HPDE6-E6E7 (cell line): ENCODE data around the gene POMT1.
"Not testable (repeated sequence)": the region's sequence is repeated elsewhere in the genome, so short reads cannot be mapped to it uniquely, and the experiment has no call there.

Experiments
- DNase-seq: peaks from one replicate; pipeline ENCODE4 v3.0.0; 2011; ENCODE audit warnings: missing footprints; ENCODE audit errors: extremely low spot score

Gene POMT1

GRCh38 chr9:131502781-131503625 is at the start of gene POMT1:
POMT1 (plus strand) TSS chr9:131502918; CDS start chr9:131504219, 1,301 bp downstream.
- peak; percentile 94 for DNase-seq

DNA sequence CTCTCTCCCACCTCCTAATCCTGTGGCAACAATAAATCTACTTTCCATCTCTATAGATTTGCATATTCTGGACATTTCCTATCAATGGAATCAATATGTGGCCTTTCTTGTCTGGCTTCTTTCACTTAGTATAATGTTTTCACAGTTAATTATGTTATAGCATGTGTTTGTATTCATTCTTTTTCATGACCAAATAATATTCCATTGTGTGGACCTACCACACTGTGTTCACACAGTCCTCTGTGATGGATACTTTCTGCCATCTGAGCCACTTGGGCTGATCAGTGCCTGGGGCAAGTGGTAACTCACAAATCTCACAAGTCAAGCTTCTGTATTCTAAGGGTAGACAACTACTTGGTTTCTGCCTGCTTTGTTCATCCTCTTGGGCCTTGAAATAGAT is 48.7 kb upstream of the POMT1 start:
- no peak for DNase-seq

DNA sequence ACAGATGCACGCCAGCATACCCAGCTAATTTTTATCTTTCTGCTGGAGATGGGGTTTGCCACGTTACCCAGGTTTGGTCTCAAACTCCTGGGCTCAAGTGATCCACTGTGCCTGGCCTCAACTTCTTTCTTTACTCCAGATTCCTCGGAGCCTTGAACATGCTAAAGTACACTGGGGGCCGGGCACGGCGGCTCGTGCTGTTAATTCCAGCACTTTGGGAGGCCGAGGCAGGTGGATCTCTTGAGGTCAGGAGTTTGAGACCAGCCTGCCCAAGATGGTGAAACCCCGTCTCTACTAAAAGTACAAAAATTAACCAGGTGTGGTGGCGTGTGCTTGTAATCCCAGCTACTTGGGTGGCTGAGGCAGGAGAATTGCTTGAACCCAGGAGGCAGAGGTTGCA is 47.1 kb upstream of the POMT1 start:
- not testable (repeated sequence) for DNase-seq

- DNase-seq = no peak
Measured at GRCh38 chr9:131457746-131458145, 45.0 kb upstream of the POMT1 start.

DNA sequence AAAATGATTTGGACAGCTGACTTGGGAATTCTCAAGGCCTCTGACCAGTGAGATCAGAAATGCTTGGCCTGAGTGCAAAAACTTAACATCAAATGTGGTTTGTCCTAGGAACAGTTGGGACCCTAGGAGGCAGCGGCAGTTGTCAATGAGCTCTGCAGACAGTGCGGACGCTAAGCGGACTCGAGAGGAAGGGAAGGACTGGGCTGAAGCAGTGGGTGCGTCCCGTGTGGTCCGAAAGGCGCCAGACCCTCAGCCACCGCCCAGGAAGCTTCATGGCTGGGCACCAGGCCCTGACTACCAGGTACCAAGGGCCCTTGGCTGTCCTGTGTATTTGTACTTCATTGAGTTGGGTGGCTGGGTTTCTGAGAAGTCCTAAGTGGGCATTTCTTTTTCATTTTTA is 43.7 kb upstream of the POMT1 start:
- DNase-seq = no peak

GRCh38 chr9:131461166-131461565 is 41.6 kb upstream of the POMT1 start:
- no peak for DNase-seq

- no peak for DNase-seq
Measured at GRCh38 chr9:131464354-131465000, 38.2 kb upstream of the POMT1 start.

- no peak for DNase-seq
Measured at GRCh38 chr9:131465401-131465800, 37.3 kb upstream of the POMT1 start.

DNA sequence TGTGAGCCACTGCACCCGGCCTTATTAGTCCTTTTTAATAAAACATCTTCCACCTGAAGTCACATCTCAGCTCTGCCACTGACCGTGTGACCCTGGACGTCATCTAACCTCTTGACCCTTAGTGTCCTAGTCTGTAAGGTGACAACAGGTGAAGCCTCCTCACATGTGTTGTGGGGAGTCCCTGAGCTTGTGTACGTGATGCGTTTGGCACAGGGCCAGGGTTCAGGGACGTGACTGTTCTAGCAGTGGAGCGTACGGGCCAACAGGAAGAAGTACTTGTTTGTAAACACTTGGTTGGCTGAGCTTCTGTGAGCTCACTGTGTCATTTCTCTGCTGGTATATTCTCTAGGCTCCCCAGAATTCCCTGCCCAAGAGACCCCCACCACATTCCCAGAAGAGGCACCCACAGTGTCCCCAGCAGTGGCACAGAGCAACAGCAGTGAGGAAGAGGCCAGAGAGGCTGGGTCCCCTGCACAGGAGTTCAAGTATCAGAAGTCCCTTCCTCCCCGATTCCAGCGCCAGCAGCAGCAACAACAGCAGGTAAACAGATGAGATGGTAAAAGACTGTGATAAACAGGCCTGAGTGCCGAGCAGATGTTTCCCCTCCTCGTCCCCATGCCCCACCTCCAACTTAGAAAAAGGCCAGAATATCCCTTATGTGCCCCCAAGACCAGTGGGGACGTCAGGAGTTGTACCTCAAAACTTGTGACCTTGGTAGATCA is 35.3 kb upstream of the POMT1 start:
- DNase-seq = no peak

DNA sequence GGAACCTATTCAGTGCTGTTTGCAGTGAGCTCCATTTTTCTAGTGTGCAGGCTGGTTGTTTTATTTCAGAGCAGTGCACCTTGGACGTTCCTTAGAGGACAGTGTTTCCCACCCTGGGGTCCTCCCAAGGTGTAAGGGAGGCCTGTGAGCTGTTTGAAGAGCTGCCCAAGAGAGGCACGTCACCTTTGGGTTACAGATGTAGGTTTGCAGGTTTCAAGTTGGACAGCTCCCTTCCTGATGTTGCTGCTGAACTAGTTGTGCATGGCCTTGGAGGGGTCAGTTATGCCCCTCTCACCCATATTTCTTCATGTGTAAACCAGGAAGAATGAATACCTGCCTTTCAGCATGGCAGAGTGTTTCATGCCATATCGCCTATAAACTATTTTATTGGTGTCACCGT is 34.7 kb upstream of the POMT1 start:
- DNase-seq = no peak

DNA sequence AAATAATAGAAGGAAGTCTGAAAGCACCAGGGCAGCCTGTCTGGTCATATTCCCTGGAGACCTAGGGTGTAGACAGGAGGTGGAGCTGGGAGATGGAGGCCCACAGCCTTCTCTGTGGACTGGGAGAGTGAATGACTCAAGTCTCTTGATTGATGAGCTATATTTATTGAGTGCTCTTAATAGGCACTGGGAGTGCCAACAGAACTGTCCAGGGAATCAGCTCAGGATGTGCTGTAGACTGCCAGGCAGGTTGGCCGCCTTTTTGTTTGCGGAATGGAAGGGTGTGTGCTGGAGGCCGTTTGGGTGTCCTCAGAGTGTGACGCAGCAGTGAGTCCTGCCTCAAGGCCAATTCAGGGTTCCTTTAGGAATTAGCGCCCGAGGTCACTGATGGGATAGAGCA is 33.4 kb upstream of the POMT1 start:
- no peak for DNase-seq

DNA sequence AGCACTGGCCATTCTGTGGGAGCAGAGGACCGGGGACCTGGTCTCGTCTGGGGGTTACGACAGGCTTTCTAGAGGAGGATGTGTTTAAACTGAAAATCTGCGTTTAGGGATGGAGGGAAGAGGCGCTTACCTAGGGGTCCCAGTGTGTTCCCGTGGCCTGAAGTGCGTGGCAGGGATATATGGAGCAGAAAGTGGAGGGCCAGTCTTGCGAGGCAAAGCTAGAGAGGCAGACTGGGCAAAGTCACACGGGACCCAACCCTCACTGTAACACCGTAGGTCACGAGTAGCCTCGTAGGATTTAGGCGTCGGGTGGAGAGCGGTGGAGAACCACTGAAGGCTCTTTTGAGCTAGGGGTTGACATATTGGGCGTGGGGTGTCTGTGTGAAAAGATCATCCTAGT is 32.8 kb upstream of the POMT1 start:
- no peak for DNase-seq

- DNase-seq = no peak
Measured at GRCh38 chr9:131470581-131470991, 32.1 kb upstream of the POMT1 start.

DNA sequence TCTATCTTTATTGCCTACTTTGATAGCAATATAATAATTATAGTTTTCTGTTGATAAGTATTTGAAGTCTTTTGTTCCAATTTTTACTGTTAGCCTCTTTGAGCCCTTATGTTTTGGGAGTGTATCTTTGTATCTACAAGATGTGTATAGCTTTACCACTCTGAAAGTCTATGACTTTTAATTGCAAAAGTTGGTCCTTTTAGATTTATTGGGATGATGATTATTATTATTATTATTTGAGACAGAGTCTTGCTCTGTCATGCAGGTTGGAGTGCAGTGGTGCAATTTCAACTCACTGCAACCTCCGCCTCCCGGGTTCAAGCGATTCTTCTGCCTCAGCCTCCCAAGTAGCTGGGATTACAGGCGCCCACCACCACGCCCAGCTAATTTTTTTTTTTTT is 30.6 kb upstream of the POMT1 start:
- DNase-seq = not testable (repeated sequence)

- no peak for DNase-seq
Measured at GRCh38 chr9:131473198-131473885, 29.4 kb upstream of the POMT1 start.

- no peak for DNase-seq
Measured at GRCh38 chr9:131473891-131474290, 28.8 kb upstream of the POMT1 start.

DNA sequence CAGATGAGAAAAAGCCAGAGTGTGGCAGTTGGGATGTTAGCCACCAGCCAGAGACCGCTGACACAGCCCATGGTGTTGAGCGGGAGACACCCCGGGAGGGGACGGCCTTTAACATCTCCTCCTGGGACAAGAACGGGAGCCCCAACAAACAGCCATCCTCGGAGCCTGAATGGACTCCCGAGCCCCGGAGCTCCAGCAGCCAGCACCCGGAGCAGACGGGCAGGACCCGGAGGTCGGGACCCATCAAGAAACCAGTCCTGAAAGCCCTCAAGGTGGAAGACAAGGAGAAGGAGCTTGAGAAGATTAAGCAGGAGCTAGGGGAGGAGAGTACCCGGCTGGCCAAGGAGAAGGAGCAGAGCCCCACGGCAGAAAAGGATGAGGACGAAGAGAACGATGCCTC is 28.0 kb upstream of the POMT1 start:
- no peak for DNase-seq

DNA sequence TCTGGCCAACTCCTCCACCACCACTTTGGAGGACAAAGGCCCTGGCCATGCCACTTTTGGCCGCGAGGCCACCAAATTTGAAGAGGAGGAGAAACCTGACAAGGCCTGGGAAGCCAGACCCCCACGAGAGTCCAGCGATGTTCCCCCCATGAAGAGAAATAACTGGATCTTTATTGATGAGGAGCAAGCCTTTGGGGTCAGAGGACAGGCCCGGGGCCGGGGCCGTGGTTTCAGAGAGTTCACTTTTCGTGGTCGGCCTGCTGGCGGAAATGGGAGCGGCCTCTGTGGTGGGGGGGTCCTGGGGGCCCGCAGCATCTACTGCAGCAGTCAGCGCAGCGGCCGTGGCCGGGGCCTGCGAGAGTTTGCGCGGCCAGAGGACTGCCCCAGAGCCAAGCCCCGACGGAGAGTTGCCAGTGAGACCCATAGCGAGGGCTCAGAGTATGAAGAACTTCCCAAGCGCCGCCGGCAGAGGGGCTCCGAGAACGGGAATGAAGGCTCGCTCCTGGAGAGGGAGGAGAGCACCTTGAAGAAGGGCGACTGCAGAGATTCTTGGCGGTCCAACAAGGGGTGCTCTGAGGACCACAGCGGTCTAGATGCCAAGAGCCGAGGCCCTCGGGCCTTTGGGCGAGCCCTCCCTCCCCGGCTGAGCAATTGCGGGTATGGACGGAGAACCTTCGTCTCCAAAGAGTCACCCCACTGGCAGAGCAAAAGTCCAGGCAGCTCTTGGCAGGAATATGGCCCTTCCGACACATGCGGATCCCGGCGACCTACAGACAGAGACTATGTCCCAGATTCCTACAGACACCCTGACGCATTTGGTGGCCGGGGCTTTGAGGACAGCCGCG is 27.4 kb upstream of the POMT1 start:
- DNase-seq = no peak

GRCh38 chr9:131475956-131476776 is 26.6 kb upstream of the POMT1 start:
- DNase-seq = no peak

DNA sequence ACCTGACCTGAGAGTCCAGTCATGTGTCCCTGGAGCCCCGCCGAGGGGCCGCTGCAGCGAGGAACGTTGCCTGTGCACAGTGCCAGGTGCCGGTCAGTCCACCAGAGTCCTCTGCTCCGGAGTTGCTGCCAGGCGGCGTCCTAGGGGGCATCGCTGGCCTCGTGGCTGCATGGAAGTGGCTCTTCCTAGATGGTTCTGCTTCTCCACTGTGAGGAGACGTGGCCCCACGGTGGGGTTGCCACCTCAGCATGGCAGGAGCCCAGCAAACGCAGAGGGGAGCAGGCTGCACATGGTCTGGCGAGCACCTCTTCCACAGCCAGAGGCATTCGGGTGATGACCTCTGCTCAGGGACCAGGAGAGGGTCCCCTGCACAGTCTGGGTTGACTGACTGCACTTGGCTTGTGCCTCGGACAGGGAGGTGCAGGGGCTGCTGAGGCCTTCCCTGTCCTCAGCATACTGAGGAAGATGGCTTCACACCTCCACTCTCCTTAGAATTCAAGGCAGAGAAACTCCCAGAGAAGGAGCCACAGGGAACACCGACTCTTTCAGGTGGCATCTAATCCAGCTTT is 25.9 kb upstream of the POMT1 start:
- DNase-seq = no peak
